ENCODE results near the gene JCHAIN.
"Not testable (repeated sequence)": the region's sequence is repeated elsewhere in the genome, so short reads cannot be mapped to it uniquely, and the experiment has no call there.

The JCHAIN gene

GRCh38 chr4:70676554-70677090, 10.3 kb upstream of the JCHAIN start:
- ATAC-seq (ENCODE audit: low read depth) (no peak), DNase-seq (ENCODE audit: low spot score in 2 of 2) (no peak)
- peak overlapping the region; percentile 73 for H3K4me3 Mint-ChIP-seq
- peaks cover 2% of the 10 kb centered on the region for H3K36me3 Mint-ChIP-seq
- no peaks in the 10 kb centered on the region for H3K27me3 Mint-ChIP-seq
- H3K9me3 Mint-ChIP-seq, result peaks cover 1% of the 10 kb centered on the region
- peaks cover 56% of the 10 kb centered on the region for H3K4me1 Mint-ChIP-seq
- H3K27ac Mint-ChIP-seq, result peak overlapping the region; percentile 81

DNA sequence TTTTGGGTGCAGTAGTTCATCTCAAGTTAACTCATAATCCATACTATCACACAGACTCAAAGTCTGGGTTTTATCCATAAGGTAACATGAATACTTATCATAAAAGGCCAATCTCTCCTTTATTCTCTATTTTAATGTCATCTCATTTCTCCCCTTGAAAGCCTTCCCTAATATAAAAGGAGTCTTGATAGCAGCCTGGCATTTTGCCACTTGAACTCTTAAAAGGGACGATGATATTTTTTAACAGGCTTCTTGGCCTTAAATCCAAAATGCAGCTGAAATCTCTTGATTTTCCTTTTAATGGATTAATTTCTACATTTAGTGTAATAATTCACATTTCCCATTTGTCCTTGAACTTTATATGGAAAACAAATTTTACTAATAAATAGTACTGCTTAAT, 8.4 kb upstream of the JCHAIN start:
- ATAC-seq (ENCODE audit: low read depth) (no peak), DNase-seq (ENCODE audit: low spot score in 2 of 2) (no peak)
- H3K4me3 Mint-ChIP-seq, result no peak overlapping the region
- H3K27me3 Mint-ChIP-seq, result no peaks in the 10 kb centered on the region
- no peak overlapping the region for H3K27ac Mint-ChIP-seq
- peaks cover 57% of the 10 kb centered on the region for H3K4me1 Mint-ChIP-seq
- H3K9me3 Mint-ChIP-seq, result peaks cover 1% of the 10 kb centered on the region
- H3K36me3 Mint-ChIP-seq, result peaks cover 2% of the 10 kb centered on the region

GRCh38 chr4:70674191-70674590, 7.9 kb upstream of the JCHAIN start:
- no peaks in the 10 kb centered on the region for H3K27me3 Mint-ChIP-seq
- no peak for DNase-seq (ENCODE audit: low spot score in 2 of 2)
- no peak for ATAC-seq (ENCODE audit: low read depth)
- H3K27ac Mint-ChIP-seq, result no peak overlapping the region
- H3K4me1 Mint-ChIP-seq, result peaks cover 53% of the 10 kb centered on the region
- peaks cover 1% of the 10 kb centered on the region for H3K9me3 Mint-ChIP-seq
- no peak overlapping the region for H3K4me3 Mint-ChIP-seq
- H3K36me3 Mint-ChIP-seq, result peaks cover 2% of the 10 kb centered on the region

GRCh38 chr4:70671091-70671490, 4.8 kb upstream of the JCHAIN start:
- H3K4me1 Mint-ChIP-seq, result peaks cover 40% of the 10 kb centered on the region
- no peak for ATAC-seq (ENCODE audit: low read depth)
- H3K36me3 Mint-ChIP-seq, result no peaks in the 10 kb centered on the region
- H3K4me3 Mint-ChIP-seq, result peak overlapping the region; percentile 4
- no peak for DNase-seq (ENCODE audit: low spot score in 2 of 2)
- no peaks in the 10 kb centered on the region for H3K9me3 Mint-ChIP-seq
- peak overlapping the region; percentile 62 for H3K27ac Mint-ChIP-seq
- H3K27me3 Mint-ChIP-seq, result no peaks in the 10 kb centered on the region

- Mint-ChIP-seq H3K36me3 (no peaks in the 10 kb centered on the region), H3K27ac (peak overlapping the region; percentile 62), H3K9me3 (no peaks in the 10 kb centered on the region), H3K27me3 (no peaks in the 10 kb centered on the region), H3K4me3 (no peak overlapping the region), H3K4me1 (peaks cover 34% of the 10 kb centered on the region)
- DNase-seq (ENCODE audit: low spot score in 2 of 2) (no peak), ATAC-seq (ENCODE audit: low read depth) (no peak)
Observed at GRCh38 chr4:70670332-70671014, 4.2 kb upstream of the JCHAIN start.

DNA sequence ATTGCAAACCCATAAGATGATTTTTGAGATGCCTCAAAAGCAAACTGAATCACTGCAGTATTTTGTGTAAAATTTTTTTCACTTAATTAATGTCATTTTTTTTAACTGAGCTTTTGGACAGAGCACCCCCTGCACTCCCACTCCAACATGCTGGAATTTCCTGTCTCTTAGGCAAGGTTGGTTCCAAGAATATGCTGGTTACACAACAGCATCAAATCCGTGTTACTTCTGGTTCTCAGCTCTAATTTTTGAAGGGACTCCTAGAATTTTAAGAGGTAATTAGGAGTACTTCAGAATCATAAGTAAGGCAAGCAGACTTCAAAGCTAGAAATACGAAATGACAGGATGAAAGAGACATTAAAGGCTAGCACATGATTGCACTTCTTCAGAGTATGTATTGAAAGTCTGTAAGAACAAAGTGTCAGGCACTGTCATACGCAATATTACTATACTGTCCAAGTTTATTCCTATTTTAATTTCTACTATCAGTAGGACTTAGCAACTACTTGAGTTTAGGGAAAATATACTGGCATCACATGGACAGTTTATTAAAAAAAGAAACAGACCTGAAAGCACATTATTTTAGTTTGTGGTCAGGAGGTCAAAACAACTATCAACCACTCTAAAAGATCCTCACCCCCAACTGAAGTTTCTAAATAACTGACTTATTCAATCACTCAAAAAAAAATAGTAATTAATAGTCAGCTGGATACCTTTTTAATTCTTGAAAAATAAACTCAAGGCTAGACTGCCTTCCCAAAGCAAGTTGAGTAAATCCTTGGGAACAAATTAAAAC, 1.6 kb upstream of the JCHAIN start:
- H3K4me3 Mint-ChIP-seq, result peak overlapping the region; percentile 21
- H3K9me3 Mint-ChIP-seq, result no peaks in the 10 kb centered on the region
- no peak for DNase-seq (ENCODE audit: low spot score in 2 of 2)
- ATAC-seq (ENCODE audit: low read depth), result no peak
- H3K27me3 Mint-ChIP-seq, result no peaks in the 10 kb centered on the region
- H3K27ac Mint-ChIP-seq, result peak overlapping the region; percentile 69
- H3K4me1 Mint-ChIP-seq, result peaks cover 24% of the 10 kb centered on the region
- H3K36me3 Mint-ChIP-seq, result no peaks in the 10 kb centered on the region

DNA sequence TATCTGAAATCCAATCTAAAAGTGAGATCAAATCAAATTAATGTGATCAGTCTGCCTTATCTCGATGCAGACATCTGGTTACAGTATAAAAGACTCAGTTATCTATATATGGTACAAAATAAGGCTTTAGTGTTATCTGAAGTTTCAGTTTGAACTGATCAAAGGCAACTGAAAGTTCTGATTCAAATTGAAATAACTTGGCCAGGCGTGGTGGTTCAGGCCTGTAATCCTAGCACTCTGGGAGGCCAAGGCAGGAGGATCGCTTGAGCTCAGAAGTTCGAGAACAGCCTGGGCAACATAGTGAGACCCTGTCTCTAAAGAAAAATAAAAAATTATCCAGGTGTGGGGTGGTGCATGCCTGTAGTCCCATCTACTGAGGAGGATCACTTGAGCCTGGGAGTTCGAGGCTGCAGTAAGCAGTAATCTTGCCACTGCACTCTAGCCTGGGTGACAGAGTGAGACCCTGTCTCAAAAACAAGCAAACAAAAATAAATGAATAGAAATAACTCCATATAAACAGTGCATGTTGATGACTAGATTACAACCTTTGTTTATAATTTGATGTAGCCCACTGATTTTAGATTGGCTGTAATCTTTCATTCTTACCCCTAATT, 4.9 kb downstream of the JCHAIN start:
- Mint-ChIP-seq H3K36me3 (peaks cover 24% of the 10 kb centered on the region), H3K27ac (peak overlapping the region; percentile 64), H3K4me1 (peaks cover 26% of the 10 kb centered on the region), H3K4me3 (peak overlapping the region; percentile 64)
- H3K9me3 Mint-ChIP-seq; ATAC-seq (ENCODE audit: low read depth); DNase-seq (ENCODE audit: low spot score in 2 of 2); H3K27me3 Mint-ChIP-seq: not testable (repeated sequence)

DNA sequence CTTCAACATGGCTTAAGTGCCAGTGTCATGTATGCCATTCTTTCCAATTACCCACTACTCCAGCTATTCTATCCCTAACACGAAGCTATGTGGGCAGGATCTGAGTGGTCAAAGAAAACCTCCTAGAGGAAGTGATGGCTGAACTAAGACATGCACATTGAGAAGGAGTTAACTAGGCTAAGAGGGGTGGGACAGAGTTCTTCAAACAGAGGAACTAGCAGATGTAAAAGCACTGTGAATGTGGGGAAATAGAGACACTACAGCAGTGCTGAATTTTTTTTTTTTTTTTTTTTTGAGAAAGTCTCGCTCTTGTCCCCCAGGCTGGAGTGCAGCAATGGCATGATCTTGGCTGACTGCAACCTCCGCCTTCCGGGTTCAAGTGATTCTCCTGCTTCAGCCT, 6.2 kb downstream of the JCHAIN start:
- peak overlapping the region; percentile 84 for H3K4me3 Mint-ChIP-seq
- no peak for DNase-seq (ENCODE audit: low spot score in 2 of 2)

GRCh38 chr4:70658418-70658817, 7.9 kb downstream of the JCHAIN start:
- H3K27me3 Mint-ChIP-seq, result no peaks in the 10 kb centered on the region
- DNase-seq (ENCODE audit: low spot score in 2 of 2) (no peak), ATAC-seq (ENCODE audit: low read depth) (no peak)
- H3K9me3 Mint-ChIP-seq, result no peaks in the 10 kb centered on the region
- H3K4me3 Mint-ChIP-seq, result peak overlapping the region; percentile 36
- peaks cover 27% of the 10 kb centered on the region for H3K4me1 Mint-ChIP-seq
- H3K36me3 Mint-ChIP-seq, result peaks cover 27% of the 10 kb centered on the region
- peak overlapping the region; percentile 25 for H3K27ac Mint-ChIP-seq

More for the DNA sequence above, 6.2 kb downstream of the JCHAIN start:
- Mint-ChIP-seq H3K4me1 (peaks cover 24% of the 10 kb centered on the region), H3K27ac (peak overlapping the region; percentile 64), H3K36me3 (peaks cover 24% of the 10 kb centered on the region), H3K9me3 (no peaks in the 10 kb centered on the region), H3K27me3 (no peaks in the 10 kb centered on the region)
- ATAC-seq (ENCODE audit: low read depth), result peak; percentile 29

DNA sequence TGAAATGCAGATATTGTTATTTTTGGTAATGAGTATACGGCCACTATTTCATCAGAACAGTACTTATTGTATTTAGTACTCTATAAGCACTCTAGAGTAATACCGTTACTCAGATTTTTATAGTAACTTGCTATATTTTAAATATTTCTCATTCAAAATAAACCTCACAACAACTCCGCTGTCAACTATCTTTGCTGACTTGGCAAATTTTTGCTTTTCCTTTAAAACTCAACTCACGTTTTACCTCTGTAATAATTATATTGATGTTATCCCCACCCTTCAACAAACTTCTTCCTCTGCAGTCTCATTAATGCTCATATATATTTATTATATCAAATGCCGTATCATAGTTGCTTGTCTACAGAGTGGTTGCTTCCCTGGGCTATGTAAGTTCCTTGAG, 9.0 kb downstream of the JCHAIN start:
- no peak for DNase-seq (ENCODE audit: low spot score in 2 of 2)
- peaks cover 27% of the 10 kb centered on the region for H3K36me3 Mint-ChIP-seq

GRCh38 chr4:70654605-70655011, 11.7 kb downstream of the JCHAIN start:
- peak overlapping the region; percentile 7 for H3K27ac Mint-ChIP-seq
- no peak overlapping the region for H3K4me3 Mint-ChIP-seq

More for the DNA sequence above, 9.0 kb downstream of the JCHAIN start:
- H3K27me3 Mint-ChIP-seq, result no peaks in the 10 kb centered on the region
- H3K4me3 Mint-ChIP-seq, result no peak overlapping the region
- peaks cover 27% of the 10 kb centered on the region for H3K4me1 Mint-ChIP-seq
- no peaks in the 10 kb centered on the region for H3K9me3 Mint-ChIP-seq
- no peak for ATAC-seq (ENCODE audit: low read depth)
- H3K27ac Mint-ChIP-seq, result no peak overlapping the region

DNA sequence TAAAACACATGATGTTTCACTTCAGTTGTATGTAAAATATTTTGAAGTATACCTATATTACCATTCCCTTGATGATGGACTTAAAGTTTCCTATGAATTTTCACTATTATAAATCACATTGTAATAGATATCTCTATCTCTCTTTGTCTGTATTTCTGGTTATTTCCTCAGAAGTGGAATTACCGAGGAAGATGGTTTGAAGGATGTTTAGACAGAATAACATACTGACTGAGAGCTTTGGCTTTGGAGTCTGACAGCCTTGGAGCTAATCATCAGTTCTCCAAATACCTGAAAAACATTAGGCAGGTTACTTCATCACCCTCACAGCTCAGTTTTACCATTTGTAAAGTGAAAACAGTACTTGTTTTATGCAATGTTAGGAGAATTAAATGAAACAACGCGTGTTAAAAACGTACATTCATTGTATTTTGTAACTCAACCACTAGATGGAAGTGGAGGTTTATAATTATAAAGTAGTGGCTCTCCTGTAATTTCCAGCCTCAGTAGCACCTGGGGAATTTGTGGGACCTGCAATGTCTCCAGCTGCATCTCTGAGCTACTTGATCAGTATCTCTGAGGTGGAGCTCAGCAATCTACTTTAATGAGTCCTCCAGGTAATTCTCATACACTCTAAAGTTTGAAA, 14.3 kb downstream of the JCHAIN start:
- Mint-ChIP-seq H3K27ac (no peak overlapping the region), H3K9me3 (no peaks in the 10 kb centered on the region), H3K36me3 (peaks cover 5% of the 10 kb centered on the region), H3K27me3 (no peaks in the 10 kb centered on the region), H3K4me3 (no peak overlapping the region), H3K4me1 (peaks cover 12% of the 10 kb centered on the region)
- DNase-seq (ENCODE audit: low spot score in 2 of 2) (peak in 1 of 2 donors; percentile 7), ATAC-seq (ENCODE audit: low read depth) (peak; percentile 37)

More at GRCh38 chr4:70654605-70655011, 11.7 kb downstream of the JCHAIN start:
- no peaks in the 10 kb centered on the region for H3K27me3 Mint-ChIP-seq
- DNase-seq (ENCODE audit: low spot score in 2 of 2) (no peak), ATAC-seq (ENCODE audit: low read depth) (no peak)
- H3K9me3 Mint-ChIP-seq, result no peaks in the 10 kb centered on the region
- peaks cover 20% of the 10 kb centered on the region for H3K4me1 Mint-ChIP-seq
- H3K36me3 Mint-ChIP-seq, result peaks cover 14% of the 10 kb centered on the region

- not testable (repeated sequence) for H3K27me3 Mint-ChIP-seq; H3K4me3 Mint-ChIP-seq; H3K9me3 Mint-ChIP-seq; ATAC-seq (ENCODE audit: low read depth); H3K36me3 Mint-ChIP-seq; DNase-seq (ENCODE audit: low spot score in 2 of 2)
- H3K4me1 Mint-ChIP-seq, result peaks cover 12% of the 10 kb centered on the region
- peak overlapping the region; percentile 76 for H3K27ac Mint-ChIP-seq
Observed at GRCh38 chr4:70650741-70651140, 15.6 kb downstream of the JCHAIN start.

Measured in memory B cell (primary cell).